ENCODE results near the gene DCUN1D2. TPM values are rescaled to one million over a fixed set of nuclear protein-coding genes. Genes with fewer than 3 reads are reported as not detected.

DCUN1D2 gene
- total and polyA plus RNA-seq, 7 experiments from 2014 or later = 6.8 to 31.9 (median 23.1) TPM

DNA sequence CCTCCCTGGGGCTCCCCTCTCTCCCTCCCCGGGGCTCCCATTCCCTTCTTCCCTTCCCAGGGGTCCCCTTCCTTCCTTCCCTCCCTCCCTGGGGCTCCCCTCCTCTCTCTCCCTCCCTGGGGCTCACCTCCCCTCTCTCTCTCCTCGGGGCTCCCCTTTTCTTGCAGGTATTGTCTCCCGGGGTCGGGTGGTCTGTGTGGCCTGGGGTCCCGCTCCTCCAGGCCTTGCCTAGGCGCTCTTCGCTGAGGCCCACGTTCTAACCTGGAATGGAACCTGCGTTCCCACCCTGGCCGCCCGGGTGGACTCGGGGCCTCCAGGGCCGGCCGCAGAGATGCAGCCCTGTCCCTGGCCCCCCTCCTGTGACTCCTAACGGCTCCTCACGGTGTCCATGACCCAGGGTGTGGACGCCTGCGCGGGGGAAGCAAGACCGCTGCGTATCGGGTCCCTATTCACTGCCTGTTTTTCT lies 940 bp upstream of the DCUN1D2 start:
- no peak for ATAC-seq
- peak in 1 of 9 donors; percentile 6 for DNase-seq
- H3K36me3 ChIP-seq (ENCODE audit: control insufficient read depth in 2 of 3, insufficient read depth in 3 of 3, low read length in 3 of 3) = no peaks in the 10 kb centered on the region
- intact Hi-C loops (cut with micrococcal nuclease) = loop anchor here in 1 of 2 donors (2.0 kb wide), 1 partner anchor 93 kb away; the partner anchor contains the start of gene TFDP1
- no peaks in the 10 kb centered on the region for H3K27me3 ChIP-seq (ENCODE audit: control insufficient read depth in 2 of 2, insufficient read depth in 2 of 2, low read length in 2 of 2)
- no peaks in the 10 kb centered on the region for H3K27me3 Mint-ChIP-seq
- H3K9me3 ChIP-seq (ENCODE audit: control insufficient read depth in 2 of 3, low read length in 3 of 3) = no peaks in the 10 kb centered on the region
- H3K4me1 Mint-ChIP-seq = peaks cover 46 to 83% (median 76%) of the 10 kb centered on the region in 7 donors
- peak overlapping the region; percentile 74 to 94 (median 84) for H3K4me3 Mint-ChIP-seq
- H3K4me1 ChIP-seq (ENCODE audit: control insufficient read depth in 2 of 2, insufficient read depth in 2 of 2, low read length in 2 of 2) = peaks cover 12 to 26% of the 10 kb centered on the region in 2 donors
- peaks cover 0 to 9% (median under 1%) of the 10 kb centered on the region in 5 donors for H3K36me3 Mint-ChIP-seq
- ChIA-PET CTCF (no interaction called here), POLR2A (no interaction called here)
- peak overlapping the region; percentile 74 for H3K27ac ChIP-seq (ENCODE audit: low read depth, low read length)
- peak overlapping the region in 8 of 9 donors; percentile 17 to 81 (median 74) for H3K27ac Mint-ChIP-seq
- no peaks in the 10 kb centered on the region for H3K9me3 Mint-ChIP-seq
- peak overlapping the region; percentile 53 for H3K4me3 ChIP-seq (ENCODE audit: low read length)

DNA sequence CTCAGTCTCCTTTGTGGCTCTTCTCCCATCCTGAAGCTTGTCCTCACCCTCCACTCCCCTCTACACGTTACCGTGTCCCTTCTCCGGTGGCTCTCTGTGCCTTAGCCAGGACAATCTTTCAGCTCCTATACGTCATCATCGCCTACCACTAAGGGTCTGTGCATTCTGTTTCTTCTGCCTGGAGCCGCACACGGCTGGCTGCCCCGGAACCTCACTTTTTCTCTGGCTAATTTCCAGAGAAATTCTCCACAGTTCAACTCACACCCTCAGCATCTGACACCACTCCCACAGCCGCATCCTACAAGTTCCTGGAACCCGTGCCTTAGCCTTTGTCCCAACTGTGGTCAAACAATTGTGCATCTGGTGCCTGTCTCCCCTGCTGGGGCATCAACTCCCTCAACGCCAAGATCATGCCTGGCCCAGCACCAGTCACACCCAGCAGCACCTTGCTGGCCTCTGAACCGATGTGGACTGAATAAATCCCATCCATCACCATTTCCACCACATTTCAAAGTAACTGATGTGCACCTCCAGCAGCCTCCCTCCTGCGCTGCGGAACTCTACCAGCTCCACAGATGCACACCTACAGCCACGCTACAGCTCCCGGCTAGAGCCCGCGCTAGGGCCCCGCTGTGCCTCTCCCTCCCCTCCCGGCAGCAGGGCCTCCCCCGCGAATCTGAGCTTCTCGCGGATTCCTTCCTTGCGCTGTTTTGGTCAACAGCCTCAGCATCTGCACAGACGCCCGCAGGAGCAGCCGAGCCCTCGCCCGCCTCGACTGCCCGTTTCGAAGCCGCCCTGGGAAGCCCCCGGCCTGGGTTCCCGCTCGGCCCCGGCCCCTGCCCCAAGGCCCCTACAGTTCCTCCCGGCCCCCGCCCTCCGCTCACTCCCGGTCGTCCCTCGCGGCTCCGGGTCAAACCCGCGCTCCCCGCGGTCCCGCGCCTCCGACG lies 689 bp downstream of the DCUN1D2 start:
- no peaks in the 10 kb centered on the region for H3K36me3 ChIP-seq (ENCODE audit: control insufficient read depth in 2 of 3, insufficient read depth in 3 of 3, low read length in 3 of 3)
- H3K36me3 Mint-ChIP-seq = peaks cover 0 to 2% (median 0%) of the 10 kb centered on the region in 5 donors
- H3K4me3 Mint-ChIP-seq = peak overlapping the region; percentile 84 to 97 (median 92)
- H3K27ac ChIP-seq (ENCODE audit: low read depth, low read length) = peak overlapping the region; percentile 74
- H3K4me1 Mint-ChIP-seq = peaks cover 42 to 76% (median 64%) of the 10 kb centered on the region in 7 donors
- POLR2A ChIA-PET = no interaction called here
- H3K27me3 ChIP-seq (ENCODE audit: control insufficient read depth in 2 of 2, insufficient read depth in 2 of 2, low read length in 2 of 2) = no peaks in the 10 kb centered on the region
- peak overlapping the region; percentile 50 for H3K4me3 ChIP-seq (ENCODE audit: low read length)
- peak; percentile 26 for ATAC-seq
- intact Hi-C loops (cut with micrococcal nuclease) = loop anchor here (1.0 to 2.0 kb wide), 4 partner anchors 95 to 282 kb away; partner anchors contain the start of genes LAMP1 (in 2 of the 2), PCID2 (in 2 of the 2) and TFDP1 (in 1 of the 2)
- H3K27me3 Mint-ChIP-seq = no peaks in the 10 kb centered on the region
- H3K4me1 ChIP-seq (ENCODE audit: control insufficient read depth in 2 of 2, insufficient read depth in 2 of 2, low read length in 2 of 2) = peaks cover 9 to 21% of the 10 kb centered on the region in 2 donors
- DNase-seq = peak; percentile 13 to 54 (median 33)
- no peaks in the 10 kb centered on the region for H3K9me3 ChIP-seq (ENCODE audit: control insufficient read depth in 2 of 3, low read length in 3 of 3)
- H3K9me3 Mint-ChIP-seq = no peaks in the 10 kb centered on the region
- peak overlapping the region; percentile 29 to 92 (median 85) for H3K27ac Mint-ChIP-seq
- CTCF ChIA-PET = no interaction called here

DNA sequence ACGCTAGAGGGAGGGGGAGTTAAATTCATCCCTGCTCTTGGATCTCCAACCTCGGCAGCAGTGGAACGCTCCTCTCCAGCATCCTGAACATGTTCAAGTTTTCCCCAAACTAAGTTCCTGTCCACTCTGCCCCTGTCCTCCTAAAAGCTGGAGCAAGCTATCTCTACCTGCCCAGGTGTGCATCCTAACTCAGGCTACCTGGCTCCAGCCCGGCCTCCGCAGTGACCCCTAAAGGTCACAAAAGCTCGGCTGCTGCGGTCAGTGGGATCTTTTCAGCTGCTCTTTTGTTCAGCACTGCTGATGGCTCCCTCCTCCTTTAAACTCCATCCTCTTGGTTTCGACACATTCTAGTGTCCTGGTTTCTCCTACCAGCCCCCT lies 1.4 kb downstream of the DCUN1D2 start:
- H3K4me1 Mint-ChIP-seq = peaks cover 40 to 74% (median 59%) of the 10 kb centered on the region in 7 donors
- intact Hi-C loops (cut with micrococcal nuclease) = no loop called here
- H3K4me3 Mint-ChIP-seq = peak overlapping the region; percentile 84 to 97 (median 92)
- H3K4me3 ChIP-seq (ENCODE audit: low read length) = peak overlapping the region; percentile 50
- peak overlapping the region in 5 of 9 donors; percentile 9 to 88 (median 38) for H3K27ac Mint-ChIP-seq
- H3K9me3 Mint-ChIP-seq = no peaks in the 10 kb centered on the region
- no peak for DNase-seq
- peaks cover 9 to 21% of the 10 kb centered on the region in 2 donors for H3K4me1 ChIP-seq (ENCODE audit: control insufficient read depth in 2 of 2, insufficient read depth in 2 of 2, low read length in 2 of 2)
- ATAC-seq = no peak
- ChIA-PET POLR2A (interaction anchor here (0.6 kb wide), 1 partner anchor 333 kb away, joined by 3 read pairs; no protein-coding TSS in a partner anchor), CTCF (no interaction called here)
- H3K36me3 Mint-ChIP-seq = peaks cover 0 to 2% (median 2%) of the 10 kb centered on the region in 5 donors
- no peaks in the 10 kb centered on the region for H3K27me3 Mint-ChIP-seq
- H3K36me3 ChIP-seq (ENCODE audit: control insufficient read depth in 2 of 3, insufficient read depth in 3 of 3, low read length in 3 of 3) = no peaks in the 10 kb centered on the region
- no peaks in the 10 kb centered on the region for H3K27me3 ChIP-seq (ENCODE audit: control insufficient read depth in 2 of 2, insufficient read depth in 2 of 2, low read length in 2 of 2)
- no peaks in the 10 kb centered on the region for H3K9me3 ChIP-seq (ENCODE audit: control insufficient read depth in 2 of 3, low read length in 3 of 3)
- H3K27ac ChIP-seq (ENCODE audit: low read depth, low read length) = no peak overlapping the region

DNA sequence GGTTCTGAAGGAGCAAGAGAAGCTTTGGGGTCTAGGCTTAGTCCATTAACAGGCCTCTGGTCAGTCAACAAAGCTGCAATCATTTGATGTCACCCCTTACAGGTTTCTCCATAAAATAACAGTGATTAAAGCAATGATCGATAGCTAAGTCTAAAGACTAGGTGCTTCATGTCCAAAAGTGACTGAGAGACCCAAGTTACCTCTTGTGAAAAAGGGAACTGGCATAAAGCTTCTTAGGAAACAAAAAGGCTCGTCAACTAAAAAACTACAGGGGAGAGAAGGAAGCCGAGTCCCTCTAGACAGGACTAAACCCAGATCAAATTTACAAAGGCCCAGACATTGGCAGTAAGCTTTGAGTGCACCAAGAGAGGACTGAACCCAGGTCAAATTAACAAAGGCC lies 2.2 kb downstream of the DCUN1D2 start:
- Mint-ChIP-seq H3K4me3 (peak overlapping the region in 9 of 10 donors; percentile 12 to 97 (median 84)), H3K36me3 (peaks cover 0 to 11% (median 3%) of the 10 kb centered on the region in 5 donors), H3K27me3 (no peaks in the 10 kb centered on the region), H3K27ac (peak overlapping the region in 1 of 9 donors; percentile 36), H3K4me1 (peaks cover 40 to 69% (median 51%) of the 10 kb centered on the region in 7 donors), H3K9me3 (no peaks in the 10 kb centered on the region)
- DNase-seq = no peak
- no peaks in the 10 kb centered on the region for H3K27me3 ChIP-seq (ENCODE audit: control insufficient read depth in 2 of 2, insufficient read depth in 2 of 2, low read length in 2 of 2)
- H3K27ac ChIP-seq (ENCODE audit: low read depth, low read length) = no peak overlapping the region
- intact Hi-C loops (cut with micrococcal nuclease) = no loop called here
- ATAC-seq = no peak
- H3K4me1 ChIP-seq (ENCODE audit: control insufficient read depth in 2 of 2, insufficient read depth in 2 of 2, low read length in 2 of 2) = peaks cover 9 to 21% of the 10 kb centered on the region in 2 donors
- ChIA-PET CTCF (interaction anchor here (0.6 kb wide), 1 partner anchor 102 kb away, joined by 3 read pairs; no protein-coding TSS in a partner anchor), POLR2A (interaction anchor here (0.6 to 1.2 kb wide), 2 partner anchors 11 to 332 kb away, joined by 3 read pairs; no protein-coding TSS in a partner anchor)
- no peaks in the 10 kb centered on the region for H3K36me3 ChIP-seq (ENCODE audit: control insufficient read depth in 2 of 3, insufficient read depth in 3 of 3, low read length in 3 of 3)
- H3K4me3 ChIP-seq (ENCODE audit: low read length) = no peak overlapping the region
- H3K9me3 ChIP-seq (ENCODE audit: control insufficient read depth in 2 of 3, low read length in 3 of 3) = no peaks in the 10 kb centered on the region

DNA sequence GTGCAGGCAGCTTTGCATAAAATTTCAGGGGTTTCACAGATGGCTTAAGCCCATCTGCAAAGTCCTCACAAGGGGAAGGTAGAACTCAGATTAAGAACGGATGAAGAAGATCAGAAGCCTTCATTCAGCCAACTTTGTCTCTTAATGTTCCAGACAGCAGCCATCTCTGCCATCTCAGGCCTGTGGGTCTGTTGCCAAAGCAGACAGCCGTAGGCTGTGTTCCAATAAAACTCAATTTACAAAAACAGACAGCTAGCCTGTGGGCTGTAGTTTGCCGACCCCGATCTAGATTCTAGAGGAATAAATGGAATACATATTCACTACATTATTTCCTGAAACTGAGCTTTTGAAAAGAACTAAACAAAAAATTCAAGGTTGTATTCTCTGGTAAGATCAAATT lies 3.8 kb downstream of the DCUN1D2 start:
- no peak for ATAC-seq
- intact Hi-C loops (cut with micrococcal nuclease) = no loop called here
- Histone ChIP-seq H3K27ac (ENCODE audit: low read depth, low read length) (no peak overlapping the region), H3K4me3 (ENCODE audit: low read length) (no peak overlapping the region), H3K36me3 (ENCODE audit: control insufficient read depth in 2 of 3, insufficient read depth in 3 of 3, low read length in 3 of 3) (no peaks in the 10 kb centered on the region), H3K9me3 (ENCODE audit: control insufficient read depth in 2 of 3, low read length in 3 of 3) (no peaks in the 10 kb centered on the region), H3K4me1 (ENCODE audit: control insufficient read depth in 2 of 2, insufficient read depth in 2 of 2, low read length in 2 of 2) (peaks cover 9 to 21% of the 10 kb centered on the region in 2 donors), H3K27me3 (ENCODE audit: control insufficient read depth in 2 of 2, insufficient read depth in 2 of 2, low read length in 2 of 2) (no peaks in the 10 kb centered on the region)
- H3K4me3 Mint-ChIP-seq = peak overlapping the region in 2 of 10 donors; percentile 16 to 18
- H3K27me3 Mint-ChIP-seq = no peaks in the 10 kb centered on the region
- H3K4me1 Mint-ChIP-seq = peaks cover 36 to 57% (median 46%) of the 10 kb centered on the region in 7 donors
- no peaks in the 10 kb centered on the region for H3K9me3 Mint-ChIP-seq
- ChIA-PET CTCF (no interaction called here), POLR2A (no interaction called here)
- H3K36me3 Mint-ChIP-seq = peaks cover 0 to 18% (median 4%) of the 10 kb centered on the region in 5 donors
- no peak overlapping the region for H3K27ac Mint-ChIP-seq
- DNase-seq = no peak

DNA sequence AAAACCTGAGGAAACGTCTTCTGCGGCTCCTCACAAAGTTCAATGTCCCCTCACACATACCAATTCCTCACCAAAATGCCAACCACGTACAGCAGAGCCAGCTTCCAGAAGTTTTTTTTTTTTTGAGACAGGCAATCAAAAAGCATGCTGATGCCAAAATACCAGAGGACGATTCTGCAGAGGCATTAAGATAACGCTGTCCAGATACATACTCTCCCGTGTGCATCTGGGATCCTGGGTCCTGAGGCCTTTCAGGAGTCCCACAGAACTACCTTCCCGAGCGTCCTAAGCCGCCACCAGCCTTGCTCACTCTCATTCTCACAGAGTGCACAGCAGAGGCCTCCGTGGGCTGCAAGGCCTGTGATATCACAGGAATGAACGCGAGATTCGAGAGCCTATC lies 5.0 kb downstream of the DCUN1D2 start:
- ChIA-PET POLR2A (no interaction called here), CTCF (no interaction called here)
- Mint-ChIP-seq H3K4me3 (no peak overlapping the region), H3K4me1 (peaks cover 33 to 56% (median 45%) of the 10 kb centered on the region in 7 donors), H3K27me3 (no peaks in the 10 kb centered on the region), H3K36me3 (peaks cover 0 to 19% (median 4%) of the 10 kb centered on the region in 5 donors), H3K27ac (peak overlapping the region in 2 of 9 donors; percentile 28 to 41), H3K9me3 (no peaks in the 10 kb centered on the region)
- peaks cover 0 to 1% (median 0%) of the 10 kb centered on the region in 3 experiments for H3K36me3 ChIP-seq (ENCODE audit: control insufficient read depth in 2 of 3, insufficient read depth in 3 of 3, low read length in 3 of 3)
- DNase-seq = no peak
- H3K9me3 ChIP-seq (ENCODE audit: control insufficient read depth in 2 of 3, low read length in 3 of 3) = no peaks in the 10 kb centered on the region
- H3K4me1 ChIP-seq (ENCODE audit: control insufficient read depth in 2 of 2, insufficient read depth in 2 of 2, low read length in 2 of 2) = peaks cover 9 to 21% of the 10 kb centered on the region in 2 donors
- intact Hi-C loops (cut with micrococcal nuclease) = no loop called here
- no peak for ATAC-seq
- H3K27ac ChIP-seq (ENCODE audit: low read depth, low read length) = no peak overlapping the region
- no peak overlapping the region for H3K4me3 ChIP-seq (ENCODE audit: low read length)
- H3K27me3 ChIP-seq (ENCODE audit: control insufficient read depth in 2 of 2, insufficient read depth in 2 of 2, low read length in 2 of 2) = no peaks in the 10 kb centered on the region

Measured in naive thymus-derived CD4-positive, alpha-beta T cell (primary cell).